RWPE1 (cell line): ENCODE results near the gene CMTM6.

Experiments
- CTCF ChIA-PET: fragments of 350-600 bp; sonication (Branson Sonifier 250); formaldehyde crosslinking; extraction: SDS; loops from one replicate; lab custom pipeline; 2021; lab: Yijun Ruan, JAX
- POLR2A ChIA-PET: fragments of 400-600 bp; formaldehyde crosslinking; extraction: SDS; loops from one replicate; lab custom pipeline; 2020; ENCODE audit warnings: antibody characterized with exemption; ENCODE audit not compliant: low non-redundant PET; lab: Yijun Ruan, JAX
- DNase-seq: peaks from one replicate; pipeline ENCODE4 v3.0.0; 2012; ENCODE audit warnings: low spot score
- H3K27ac ChIP-seq: fragments of 450-650 bp; 2 replicates; pipeline ENCODE4 v1.5.1; 2017
- CTCF ChIP-seq: fragments of 450-650 bp; conservative IDR thresholded peaks from 2 replicates; pipeline ENCODE4 v1.5.1; 2017; ENCODE audit warnings: low read depth, mild to moderate bottlenecking

The CMTM6 gene

GRCh38 chr3:32432045-32432710 lies 70.5 kb downstream of the CMTM6 start:
- no peak for DNase-seq
- POLR2A ChIA-PET, result no interaction called here
- no peak overlapping the region for H3K27ac ChIP-seq
- no peak for TF ChIP-seq CTCF
- CTCF ChIA-PET, result interaction anchor here (0.7 kb wide), 1 partner anchor 10 kb away, joined by 3 read pairs; no protein-coding TSS in a partner anchor

DNA sequence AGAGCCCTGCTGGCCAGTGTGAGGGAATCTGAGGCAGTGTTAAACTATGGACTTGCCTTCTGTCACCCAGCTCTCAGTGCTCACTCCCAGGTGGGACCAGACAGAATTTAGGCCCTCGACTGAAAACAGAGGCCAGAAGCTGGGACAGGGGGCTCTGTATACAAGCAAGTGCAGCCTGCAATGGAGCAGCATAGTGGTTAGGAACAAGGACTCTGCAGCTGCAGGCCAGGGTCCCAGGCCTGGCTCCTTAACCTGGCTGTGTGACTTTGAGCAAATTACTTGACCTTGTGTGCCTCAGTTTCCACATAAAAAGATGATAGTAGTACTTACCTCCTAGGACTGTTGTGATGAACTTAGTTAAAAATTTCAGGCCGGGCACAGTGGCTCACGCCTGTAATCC lies 71.2 kb downstream of the CMTM6 start:
- POLR2A ChIA-PET, result no interaction called here
- H3K27ac ChIP-seq, result no peak overlapping the region

More for the DNA sequence above, 71.2 kb downstream of the CMTM6 start:
- no peak for DNase-seq
- no peak for TF ChIP-seq CTCF
- CTCF ChIA-PET, result no interaction called here
